Measurements from ENCODE around the gene FANCD2. TPM values are rescaled to one million over a fixed set of nuclear protein-coding genes. Genes with fewer than 3 reads are reported as not detected.
A peak's percentile ranks its signal among the peaks of the same experiment; 100 is the strongest.
"Not testable (repeated sequence)": the region's sequence is repeated elsewhere in the genome, so short reads cannot be mapped to it uniquely, and the experiment has no call there.

FANCD2 gene
- 1 to 10 TPM in 1 of 2 donors, under 1 TPM in 1; 0.71 to 1.8 TPM for total RNA-seq
- long read RNA-seq: 0 reads

- intact Hi-C loops (cut with DNase I): loop anchor here in 1 of 2 donors (10.0 kb wide), 1 partner anchor 199 kb away; no protein-coding TSS in a partner anchor
- DNase-seq: peak; percentile 89
- ATAC-seq: peak; percentile 96 to 98
Observed at GRCh38 chr3:10026084-10026890, at the start of gene FANCD2. Gene FANCD2 (plus strand): TSS chr3:10026437. CDS start chr3:10028658, 2,221 bp downstream.

GRCh38 chr3:9976721-9977709, 49.2 kb upstream of the FANCD2 start:
- ATAC-seq: peak; percentile 98 to 99
- peak; percentile 81 for DNase-seq
- intact Hi-C loops (cut with DNase I): no loop called here

- no peak for DNase-seq
- no peak for ATAC-seq
- intact Hi-C loops (cut with DNase I): no loop called here
Observed at GRCh38 chr3:9978710-9979305, 47.4 kb upstream of the FANCD2 start.

GRCh38 chr3:9980251-9980650, 46.0 kb upstream of the FANCD2 start:
- ATAC-seq (no peak), DNase-seq (no peak)
- intact Hi-C loops (cut with DNase I): no loop called here

- peak; percentile 56 to 64 for ATAC-seq
- intact Hi-C loops (cut with DNase I): no loop called here
- DNase-seq: no peak
Observed at GRCh38 chr3:9986230-9986725, 40.0 kb upstream of the FANCD2 start.

- intact Hi-C loops (cut with DNase I): no loop called here
- ATAC-seq: peak in 1 of 2 donors; percentile 34
- no peak for DNase-seq
Observed at GRCh38 chr3:9994086-9994844, 32.0 kb upstream of the FANCD2 start.

- intact Hi-C loops (cut with DNase I): no loop called here
- DNase-seq (no peak), ATAC-seq (no peak)
Observed at GRCh38 chr3:10000686-10001085, 25.6 kb upstream of the FANCD2 start.

GRCh38 chr3:10002951-10003350, 23.3 kb upstream of the FANCD2 start:
- intact Hi-C loops (cut with DNase I): no loop called here
- no peak for DNase-seq
- ATAC-seq: no peak

GRCh38 chr3:10004506-10004905, 21.7 kb upstream of the FANCD2 start:
- intact Hi-C loops (cut with DNase I): no loop called here
- ATAC-seq (peak in 1 of 2 donors; percentile 47), DNase-seq (no peak)

GRCh38 chr3:10004960-10005564, 21.2 kb upstream of the FANCD2 start:
- intact Hi-C loops (cut with DNase I): no loop called here
- ATAC-seq (no peak), DNase-seq (no peak)

- ATAC-seq (no peak), DNase-seq (no peak)
- intact Hi-C loops (cut with DNase I): no loop called here
Observed at GRCh38 chr3:10006048-10006761, 20.0 kb upstream of the FANCD2 start.

- DNase-seq: no peak
- intact Hi-C loops (cut with DNase I): no loop called here
Observed at GRCh38 chr3:10006762-10007090, 19.5 kb upstream of the FANCD2 start.

GRCh38 chr3:10007126-10007782, 19.0 kb upstream of the FANCD2 start:
- DNase-seq (no peak), ATAC-seq (no peak)
- intact Hi-C loops (cut with DNase I): no loop called here

More at GRCh38 chr3:10006762-10007090, 19.5 kb upstream of the FANCD2 start:
- no peak for ATAC-seq

GRCh38 chr3:10008216-10008587, 18.0 kb upstream of the FANCD2 start:
- intact Hi-C loops (cut with DNase I): not testable (repeated sequence)

GRCh38 chr3:10008588-10009344, 17.5 kb upstream of the FANCD2 start:
- intact Hi-C loops (cut with DNase I): no loop called here
- DNase-seq (peak; percentile 89), ATAC-seq (peak; percentile 69 to 84)

More at GRCh38 chr3:10008216-10008587, 18.0 kb upstream of the FANCD2 start:
- not testable (repeated sequence) for DNase-seq, ATAC-seq

- DNase-seq (no peak), ATAC-seq (peak in 1 of 2 donors; percentile 2)
- intact Hi-C loops (cut with DNase I): no loop called here
Observed at GRCh38 chr3:10010421-10010877, 15.8 kb upstream of the FANCD2 start.
